Esophagus muscularis mucosa (tissue), 4 donors: ENCODE data around the gene PLA2G10.
"Not testable (repeated sequence)": the region's sequence is repeated elsewhere in the genome, so short reads cannot be mapped to it uniquely, and the experiment has no call there.

Experiments used
- CTCF ChIP-seq, 3 experiments: fragments of 200-600 bp in 2 of 3; fragments of 450-650 bp in 1 of 3; sonication (generic) in 2 of 3; IDR thresholded peaks; one replicate each; pipeline ENCODE4 v1.5.1; 2017 to 2019; ENCODE audit warnings: antibody characterized with exemption in 3 of 3, mild to moderate bottlenecking in 2 of 3, moderate library complexity in 1 of 3
- EP300 ChIP-seq: sonication (generic); formaldehyde crosslinking; IDR thresholded peaks from one replicate; pipeline ENCODE4 v1.6.1; 2017; ENCODE audit warnings: antibody characterized with exemption
- POLR2A ChIP-seq: fragments of 450-650 bp; IDR thresholded peaks from one replicate; pipeline ENCODE4 v1.6.1; 2017; ENCODE audit warnings: antibody characterized with exemption, moderate library complexity, mild to moderate bottlenecking, low read depth
- POLR2AphosphoS5 ChIP-seq, 2 donors: sonication (generic); formaldehyde crosslinking; IDR thresholded peaks; one replicate each; pipeline ENCODE4 v1.6.1; 2017; ENCODE audit warnings: antibody characterized with exemption in 2 of 2

GRCh38 chr16:14742273-14743128 is 48.4 kb upstream of the PLA2G10 start, which contains the start of gene NPIPA2:
- not testable (repeated sequence) for TF ChIP-seq POLR2A; CTCF (IDR thresholded peaks at IDR 0.05); EP300; POLR2AphosphoS5 (IDR thresholded peaks at IDR 0.05)
